Dendritic cell treated with granulocyte-macrophage colony-stimulating factor and Interleukin-4, amounts not matched to agents 40 ng/mL and 50 ng/mL, for 4 days (primary cell): ENCODE results near the gene OR2AG2.
A peak's percentile ranks its signal among the peaks of the same experiment; 100 is the strongest.
"Not testable (repeated sequence)": the region's sequence is repeated elsewhere in the genome, so short reads cannot be mapped to it uniquely, and the experiment has no call there.

Experiments
- H3K27ac Mint-ChIP-seq: one replicate; pipeline ENCODE4 v1.8.0; 2022; ENCODE audit warnings: mild to moderate bottlenecking, mixed read lengths
- H3K27me3 Mint-ChIP-seq: one replicate; pipeline ENCODE4 v1.8.0; 2022; ENCODE audit warnings: mild to moderate bottlenecking, mixed read lengths
- H3K36me3 Mint-ChIP-seq: one replicate; pipeline ENCODE4 v1.8.0; 2022; ENCODE audit warnings: low read depth, mixed read lengths
- H3K4me1 Mint-ChIP-seq: one replicate; pipeline ENCODE4 v1.8.0; 2022; ENCODE audit warnings: low read depth, mixed read lengths
- H3K4me3 Mint-ChIP-seq: one replicate; pipeline ENCODE4 v1.8.0; 2022; ENCODE audit warnings: mild to moderate bottlenecking, moderate library complexity, mixed read lengths
- H3K9me3 Mint-ChIP-seq: one replicate; pipeline ENCODE4 v1.8.0; 2022; ENCODE audit warnings: mixed read lengths
- intact Hi-C: fragments of 100-400 bp; cut with micrococcal nuclease; formaldehyde crosslinking; loops from one replicate; pipeline ENCODE4 v1.15.0; 2022

OR2AG2 gene

GRCh38 chr11:6771926-6772893, at the start of gene OR2AG2:
OR2AG2 (minus strand) TSS chr11:6771976; CDS start chr11:6768957, 3,019 bp downstream.
- Mint-ChIP-seq H3K27ac (peak within 1 kb of the TSS; percentile 90), H3K36me3 (no peaks in the 10 kb centered on the region), H3K9me3 (no peaks in the 10 kb centered on the region), H3K4me3 (no peak within 1 kb of the TSS), H3K27me3 (peaks cover 2% of the 10 kb centered on the region), H3K4me1 (peaks cover 16% of the 10 kb centered on the region)
- intact Hi-C loops: no loop called here

- peaks cover 10% of the 10 kb centered on the region for H3K9me3 Mint-ChIP-seq
- intact Hi-C loops: no loop called here
- H3K27ac Mint-ChIP-seq: no peak overlapping the region
- no peaks in the 10 kb centered on the region for H3K4me1 Mint-ChIP-seq
- no peak overlapping the region for H3K4me3 Mint-ChIP-seq
- peaks cover 5% of the 10 kb centered on the region for H3K27me3 Mint-ChIP-seq
- no peaks in the 10 kb centered on the region for H3K36me3 Mint-ChIP-seq
Measured at GRCh38 chr11:6818967-6819366, 47.2 kb upstream of the OR2AG2 start.

- Mint-ChIP-seq H3K4me1 (no peaks in the 10 kb centered on the region), H3K27ac (no peak overlapping the region), H3K4me3 (no peak overlapping the region), H3K9me3 (peaks cover 10% of the 10 kb centered on the region), H3K36me3 (no peaks in the 10 kb centered on the region), H3K27me3 (peaks cover 9% of the 10 kb centered on the region)
- intact Hi-C loops: no loop called here
Measured at GRCh38 chr11:6817694-6818093, 45.9 kb upstream of the OR2AG2 start.

GRCh38 chr11:6813656-6814055, 41.9 kb upstream of the OR2AG2 start:
- H3K27ac Mint-ChIP-seq: no peak overlapping the region
- H3K4me3 Mint-ChIP-seq: no peak overlapping the region
- H3K36me3 Mint-ChIP-seq: no peaks in the 10 kb centered on the region
- H3K9me3 Mint-ChIP-seq: peaks cover 6% of the 10 kb centered on the region
- intact Hi-C loops: no loop called here
- peaks cover 12% of the 10 kb centered on the region for H3K27me3 Mint-ChIP-seq
- H3K4me1 Mint-ChIP-seq: no peaks in the 10 kb centered on the region

- no peaks in the 10 kb centered on the region for H3K4me1 Mint-ChIP-seq
- H3K9me3 Mint-ChIP-seq: no peaks in the 10 kb centered on the region
- H3K4me3 Mint-ChIP-seq: no peak overlapping the region
- intact Hi-C loops: no loop called here
- peaks cover 14% of the 10 kb centered on the region for H3K27me3 Mint-ChIP-seq
- no peaks in the 10 kb centered on the region for H3K36me3 Mint-ChIP-seq
- no peak overlapping the region for H3K27ac Mint-ChIP-seq
Measured at GRCh38 chr11:6812390-6813005, 40.7 kb upstream of the OR2AG2 start.

GRCh38 chr11:6801075-6801474, 29.3 kb upstream of the OR2AG2 start:
- H3K27me3 Mint-ChIP-seq, H3K27ac Mint-ChIP-seq, H3K9me3 Mint-ChIP-seq, H3K36me3 Mint-ChIP-seq, intact Hi-C loops, H3K4me1 Mint-ChIP-seq, H3K4me3 Mint-ChIP-seq: not testable (repeated sequence)

- Mint-ChIP-seq H3K4me3 (no peak within 1 kb of the TSS), H3K9me3 (no peaks in the 10 kb centered on the region)
- intact Hi-C loops: no loop called here
Measured at GRCh38 chr11:6799402-6799801, 27.6 kb upstream of the OR2AG2 start, which contains the start of gene OR6A2. OR6A2 (minus strand) TSS chr11:6799689; CDS start chr11:6795708, 3,981 bp downstream.

GRCh38 chr11:6794639-6795038, 22.9 kb upstream of the OR2AG2 start:
- no peaks in the 10 kb centered on the region for H3K9me3 Mint-ChIP-seq
- H3K36me3 Mint-ChIP-seq: no peaks in the 10 kb centered on the region
- H3K27me3 Mint-ChIP-seq: no peaks in the 10 kb centered on the region
- H3K4me3 Mint-ChIP-seq: no peak overlapping the region
- no peak overlapping the region for H3K27ac Mint-ChIP-seq
- intact Hi-C loops: no loop called here
- H3K4me1 Mint-ChIP-seq: no peaks in the 10 kb centered on the region

More at GRCh38 chr11:6799402-6799801, 27.6 kb upstream of the OR2AG2 start, which contains the start of gene OR6A2:
- H3K4me1 Mint-ChIP-seq: no peaks in the 10 kb centered on the region
- no peaks in the 10 kb centered on the region for H3K36me3 Mint-ChIP-seq
- no peak within 1 kb of the TSS for H3K27ac Mint-ChIP-seq
- H3K27me3 Mint-ChIP-seq: peaks cover 3% of the 10 kb centered on the region

GRCh38 chr11:6790546-6790945, 18.8 kb upstream of the OR2AG2 start:
- Mint-ChIP-seq H3K4me1 (no peaks in the 10 kb centered on the region), H3K36me3 (no peaks in the 10 kb centered on the region), H3K27ac (no peak overlapping the region), H3K27me3 (peaks cover 4% of the 10 kb centered on the region), H3K9me3 (no peaks in the 10 kb centered on the region), H3K4me3 (no peak overlapping the region)
- intact Hi-C loops: no loop called here

- peaks cover 6% of the 10 kb centered on the region for H3K4me1 Mint-ChIP-seq
- no peak within 1 kb of the TSS for H3K27ac Mint-ChIP-seq
- intact Hi-C loops: no loop called here
- no peak within 1 kb of the TSS for H3K4me3 Mint-ChIP-seq
- peaks cover 6% of the 10 kb centered on the region for H3K27me3 Mint-ChIP-seq
- no peaks in the 10 kb centered on the region for H3K9me3 Mint-ChIP-seq
- no peaks in the 10 kb centered on the region for H3K36me3 Mint-ChIP-seq
Measured at GRCh38 chr11:6782720-6783119, 10.9 kb upstream of the OR2AG2 start, which contains the start of gene OR2AG1. OR2AG1 (plus strand) TSS chr11:6783020; CDS start chr11:6785038, 2,018 bp downstream.

GRCh38 chr11:6780829-6781228, 9.1 kb upstream of the OR2AG2 start:
- intact Hi-C loops: no loop called here
- no peak overlapping the region for H3K27ac Mint-ChIP-seq
- peaks cover 5% of the 10 kb centered on the region for H3K27me3 Mint-ChIP-seq
- H3K4me3 Mint-ChIP-seq: no peak overlapping the region
- H3K9me3 Mint-ChIP-seq: no peaks in the 10 kb centered on the region
- no peaks in the 10 kb centered on the region for H3K36me3 Mint-ChIP-seq
- H3K4me1 Mint-ChIP-seq: peaks cover 6% of the 10 kb centered on the region

GRCh38 chr11:6778518-6778917, 6.7 kb upstream of the OR2AG2 start:
- H3K36me3 Mint-ChIP-seq: no peaks in the 10 kb centered on the region
- H3K27me3 Mint-ChIP-seq: no peaks in the 10 kb centered on the region
- H3K4me1 Mint-ChIP-seq: peaks cover 6% of the 10 kb centered on the region
- intact Hi-C loops: no loop called here
- H3K27ac Mint-ChIP-seq: no peak overlapping the region
- no peak overlapping the region for H3K4me3 Mint-ChIP-seq
- H3K9me3 Mint-ChIP-seq: no peaks in the 10 kb centered on the region

GRCh38 chr11:6757373-6757967, 14.3 kb downstream of the OR2AG2 start:
- intact Hi-C loops: loop anchor here (1.0 to 5.0 kb wide), 4 partner anchors 19 to 225 kb away; no protein-coding TSS in a partner anchor
- H3K4me1 Mint-ChIP-seq: no peaks in the 10 kb centered on the region
- H3K27ac Mint-ChIP-seq: no peak overlapping the region
- no peaks in the 10 kb centered on the region for H3K36me3 Mint-ChIP-seq
- no peaks in the 10 kb centered on the region for H3K9me3 Mint-ChIP-seq
- no peaks in the 10 kb centered on the region for H3K27me3 Mint-ChIP-seq
- H3K4me3 Mint-ChIP-seq: no peak overlapping the region

GRCh38 chr11:6755953-6756347, 15.8 kb downstream of the OR2AG2 start:
- peaks cover 3% of the 10 kb centered on the region for H3K9me3 Mint-ChIP-seq
- no peaks in the 10 kb centered on the region for H3K4me1 Mint-ChIP-seq
- H3K27me3 Mint-ChIP-seq: no peaks in the 10 kb centered on the region
- no peak overlapping the region for H3K27ac Mint-ChIP-seq
- no peak overlapping the region for H3K4me3 Mint-ChIP-seq
- H3K36me3 Mint-ChIP-seq: no peaks in the 10 kb centered on the region
- intact Hi-C loops: loop anchor here (2.0 to 5.0 kb wide), 2 partner anchors 43 to 224 kb away; no protein-coding TSS in a partner anchor
